Cardiac muscle cell (in vitro differentiated cells and primary cell): ENCODE results near the gene ACVRL1. TPM values are rescaled to one million over a fixed set of nuclear protein-coding genes. Genes with fewer than 3 reads are reported as not detected.

ENCODE experiments used
- DNase-seq, 2 donors: peaks; one replicate each; pipeline versions ENCODE4 v3.0.0 to v3.0.0-alpha.2; 2010 to 2017; ENCODE audit warnings: low read depth in 1 of 2, low spot score in 1 of 2
- H3K27ac ChIP-seq: fragments of 200-600 bp; sonication (generic); 2 replicates; pipeline ENCODE4 v1.5.1; 2016
- H3K27me3 ChIP-seq: fragments of 200-600 bp; sonication (generic); 2 replicates; pipeline ENCODE4 v1.6.0; 2016; ENCODE audit warnings: control low read depth
- H3K36me3 ChIP-seq: fragments of 200-600 bp; sonication (generic); 2 replicates; pipeline ENCODE4 v1.5.1; 2016; ENCODE audit warnings: control low read depth
- H3K4me1 ChIP-seq: fragments of 200-600 bp; sonication (generic); 2 replicates; pipeline ENCODE4 v1.8.1; 2017; ENCODE audit warnings: low read depth, mild to moderate bottlenecking, mixed run types
- H3K4me3 ChIP-seq: fragments of 200-600 bp; sonication (generic); 2 replicates; pipeline ENCODE4 v1.5.1; 2016; ENCODE audit warnings: mild to moderate bottlenecking
- H3K9me3 ChIP-seq: fragments of 200-600 bp; sonication (generic); 2 replicates; pipeline ENCODE4 v1.5.1; 2017; ENCODE audit warnings: low read depth, mild to moderate bottlenecking, control low read depth
- polyA plus RNA-seq: library from polyadenylated mRNA; unstranded; fragments of >200 nt; fragmentation: Nextera tagmentation; extraction: Ambion mirVana; gene quantifications from 2 replicates; pipeline ENCODE4 v1.2.1, GENCODE V29; 2016
- total RNA-seq: library from RNA; depleted of rRNA; stranded (reverse); fragments of >200 nt; gene quantifications from 2 replicates; pipeline ENCODE4 v1.2.3, GENCODE V29; 2016
- TF ChIP-seq, protein P1 (sequence below): IDR thresholded peaks from 2 replicates; pipeline ENCODE4 v1.5.1; 2012; ENCODE audit warnings: low read depth, mild to moderate bottlenecking, low read length

Gene ACVRL1
- total and polyA plus RNA-seq, 2 experiments from 2014 or later = 5.5 TPM; not detected in 1

DNA sequence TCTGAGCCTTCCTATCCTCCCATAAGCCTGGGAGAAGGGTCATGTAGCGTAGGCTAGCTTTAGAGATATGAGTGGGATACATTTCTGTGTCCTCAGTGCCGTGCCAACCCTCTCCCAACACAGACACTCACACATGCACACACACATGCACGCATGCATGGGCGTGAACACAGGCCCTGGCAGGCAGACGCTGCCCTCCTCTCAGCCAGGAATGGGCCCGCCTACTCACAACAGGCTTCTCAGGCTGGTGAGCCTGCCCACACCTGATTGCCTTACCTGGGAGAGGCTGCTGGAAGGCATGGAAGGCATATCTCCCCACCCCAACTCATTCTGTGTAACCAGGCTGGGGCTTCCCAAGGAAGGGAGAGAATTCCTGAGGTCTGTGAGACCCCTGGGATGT is 31.4 kb downstream of the ACVRL1 start:
- Histone ChIP-seq H3K27ac (no peak overlapping the region), H3K36me3 (no peaks in the 10 kb centered on the region), H3K27me3 (no peaks in the 10 kb centered on the region), H3K4me3 (no peak overlapping the region), H3K9me3 (no peaks in the 10 kb centered on the region), H3K4me1 (peaks cover 32% of the 10 kb centered on the region)
- DNase-seq = no peak
- TF ChIP-seq, protein P1, sequence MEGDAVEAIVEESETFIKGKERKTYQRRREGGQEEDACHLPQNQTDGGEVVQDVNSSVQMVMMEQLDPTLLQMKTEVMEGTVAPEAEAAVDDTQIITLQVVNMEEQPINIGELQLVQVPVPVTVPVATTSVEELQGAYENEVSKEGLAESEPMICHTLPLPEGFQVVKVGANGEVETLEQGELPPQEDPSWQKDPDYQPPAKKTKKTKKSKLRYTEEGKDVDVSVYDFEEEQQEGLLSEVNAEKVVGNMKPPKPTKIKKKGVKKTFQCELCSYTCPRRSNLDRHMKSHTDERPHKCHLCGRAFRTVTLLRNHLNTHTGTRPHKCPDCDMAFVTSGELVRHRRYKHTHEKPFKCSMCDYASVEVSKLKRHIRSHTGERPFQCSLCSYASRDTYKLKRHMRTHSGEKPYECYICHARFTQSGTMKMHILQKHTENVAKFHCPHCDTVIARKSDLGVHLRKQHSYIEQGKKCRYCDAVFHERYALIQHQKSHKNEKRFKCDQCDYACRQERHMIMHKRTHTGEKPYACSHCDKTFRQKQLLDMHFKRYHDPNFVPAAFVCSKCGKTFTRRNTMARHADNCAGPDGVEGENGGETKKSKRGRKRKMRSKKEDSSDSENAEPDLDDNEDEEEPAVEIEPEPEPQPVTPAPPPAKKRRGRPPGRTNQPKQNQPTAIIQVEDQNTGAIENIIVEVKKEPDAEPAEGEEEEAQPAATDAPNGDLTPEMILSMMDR = no peak

GRCh38 chr12:51941011-51941581 is 33.8 kb downstream of the ACVRL1 start:
- Histone ChIP-seq H3K9me3 (no peaks in the 10 kb centered on the region), H3K27ac (peak overlapping the region; percentile 64), H3K4me1 (peaks cover 32% of the 10 kb centered on the region), H3K36me3 (no peaks in the 10 kb centered on the region), H3K4me3 (no peak overlapping the region), H3K27me3 (no peaks in the 10 kb centered on the region)
- peak; percentile 64 to 78 for DNase-seq
- TF ChIP-seq, protein P1 = no peak

DNA sequence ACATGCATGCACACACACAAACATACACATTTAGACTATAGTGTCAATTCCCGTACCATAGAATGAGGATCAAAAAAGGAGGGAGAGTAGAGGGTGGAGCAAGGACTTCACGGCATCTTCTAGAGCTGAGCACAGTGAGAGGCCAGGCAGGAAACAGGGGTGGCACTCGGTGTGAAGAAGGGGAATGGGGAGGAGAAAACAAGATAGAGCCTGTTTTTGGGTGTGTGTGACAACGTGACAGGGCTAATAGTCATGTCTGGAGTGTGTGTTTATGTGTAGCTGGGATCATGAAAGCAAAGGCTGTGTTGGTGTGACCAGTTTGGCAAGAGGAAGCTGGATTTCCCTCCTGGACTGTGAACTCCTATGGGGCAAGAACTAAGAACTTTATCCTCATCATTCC is 34.3 kb downstream of the ACVRL1 start:
- DNase-seq = no peak
- TF ChIP-seq, protein P1 = no peak

DNA sequence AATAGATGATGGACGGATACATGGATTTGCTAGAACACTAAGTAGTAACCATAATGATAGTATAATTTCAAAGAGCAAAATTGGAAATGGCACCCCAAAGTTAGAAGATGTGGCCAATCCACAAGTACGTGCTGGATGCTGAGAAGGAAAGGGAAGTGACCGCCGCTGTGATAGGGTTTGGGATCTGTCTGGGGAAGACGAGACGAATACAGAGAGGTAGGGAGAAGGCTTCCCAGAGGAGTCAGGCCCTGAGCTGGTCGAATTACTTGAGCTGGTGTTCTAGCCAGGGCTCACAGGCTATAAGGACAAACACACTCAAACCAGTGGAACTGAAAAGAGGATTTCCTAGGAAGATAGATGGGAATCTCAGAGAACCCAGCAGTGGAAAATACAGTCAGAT is 34.8 kb downstream of the ACVRL1 start:
- H3K27ac ChIP-seq = peak overlapping the region; percentile 64
- no peaks in the 10 kb centered on the region for H3K36me3 ChIP-seq
- no peaks in the 10 kb centered on the region for H3K27me3 ChIP-seq
- H3K9me3 ChIP-seq = no peaks in the 10 kb centered on the region
- TF ChIP-seq, protein P1 = no peak
- no peak overlapping the region for H3K4me3 ChIP-seq
- no peak for DNase-seq
- peaks cover 32% of the 10 kb centered on the region for H3K4me1 ChIP-seq

More for the DNA sequence above, 34.3 kb downstream of the ACVRL1 start:
- peaks cover 32% of the 10 kb centered on the region for H3K4me1 ChIP-seq
- H3K4me3 ChIP-seq = no peak overlapping the region
- H3K27me3 ChIP-seq = no peaks in the 10 kb centered on the region
- no peaks in the 10 kb centered on the region for H3K36me3 ChIP-seq
- no peaks in the 10 kb centered on the region for H3K9me3 ChIP-seq
- H3K27ac ChIP-seq = peak overlapping the region; percentile 64

- H3K9me3 ChIP-seq = no peaks in the 10 kb centered on the region
- no peaks in the 10 kb centered on the region for H3K27me3 ChIP-seq
- no peak for DNase-seq
- H3K4me3 ChIP-seq = no peak overlapping the region
- TF ChIP-seq, protein P1 = no peak
- H3K27ac ChIP-seq = peak overlapping the region; percentile 64
- H3K4me1 ChIP-seq = peaks cover 31% of the 10 kb centered on the region
- no peaks in the 10 kb centered on the region for H3K36me3 ChIP-seq
Measured at GRCh38 chr12:51942501-51943000, 35.2 kb downstream of the ACVRL1 start.
